Osteocyte (in vitro differentiated cells): Measurements from ENCODE around the gene DAPK1. TPM values are rescaled to one million over a fixed set of nuclear protein-coding genes. Genes with fewer than 3 reads are reported as not detected.
"Not testable (repeated sequence)": the region's sequence is repeated elsewhere in the genome, so short reads cannot be mapped to it uniquely, and the experiment has no call there.

Source experiments
- DNase-seq: peaks from one replicate; pipeline ENCODE4 v3.0.0; 2021; ENCODE audit warnings: mixed read lengths; ENCODE audit not compliant: unreplicated experiment; ENCODE audit errors: extremely low spot score
- H3K27ac Mint-ChIP-seq: one replicate; pipeline ENCODE4 v1.8.0; 2021; ENCODE audit warnings: mild to moderate bottlenecking, mixed read lengths; ENCODE audit not compliant: unreplicated experiment
- H3K27me3 Mint-ChIP-seq: one replicate; pipeline ENCODE4 v1.8.0; 2021; ENCODE audit warnings: mixed read lengths; ENCODE audit not compliant: unreplicated experiment
- H3K36me3 Mint-ChIP-seq: one replicate; pipeline ENCODE4 v1.8.0; 2021; ENCODE audit warnings: mixed read lengths; ENCODE audit not compliant: unreplicated experiment
- H3K4me1 Mint-ChIP-seq: one replicate; pipeline ENCODE4 v1.8.0; 2021; ENCODE audit warnings: mixed read lengths; ENCODE audit not compliant: unreplicated experiment
- H3K4me3 Mint-ChIP-seq: one replicate; pipeline ENCODE4 v1.8.0; 2021; ENCODE audit warnings: mild to moderate bottlenecking, moderate library complexity, mixed read lengths; ENCODE audit not compliant: unreplicated experiment
- H3K9me3 Mint-ChIP-seq: one replicate; pipeline ENCODE4 v1.8.0; 2021; ENCODE audit warnings: mixed read lengths; ENCODE audit not compliant: unreplicated experiment
- total RNA-seq: library from RNA; stranded (reverse); gene quantifications from 2 replicates; pipeline ENCODE4 v1.2.1, GENCODE V29; 2021
- TF ChIP-seq, protein P1 (sequence below): fragments of 200-600 bp; sonication (generic); IDR thresholded peaks from 2 replicates; pipeline ENCODE4 v1.5.0; 2021; ENCODE audit warnings: antibody characterized with exemption, mild to moderate bottlenecking, moderate library complexity

DAPK1 gene
- total RNA-seq, 1 donor from 2014 or later = 304 TPM

DNA sequence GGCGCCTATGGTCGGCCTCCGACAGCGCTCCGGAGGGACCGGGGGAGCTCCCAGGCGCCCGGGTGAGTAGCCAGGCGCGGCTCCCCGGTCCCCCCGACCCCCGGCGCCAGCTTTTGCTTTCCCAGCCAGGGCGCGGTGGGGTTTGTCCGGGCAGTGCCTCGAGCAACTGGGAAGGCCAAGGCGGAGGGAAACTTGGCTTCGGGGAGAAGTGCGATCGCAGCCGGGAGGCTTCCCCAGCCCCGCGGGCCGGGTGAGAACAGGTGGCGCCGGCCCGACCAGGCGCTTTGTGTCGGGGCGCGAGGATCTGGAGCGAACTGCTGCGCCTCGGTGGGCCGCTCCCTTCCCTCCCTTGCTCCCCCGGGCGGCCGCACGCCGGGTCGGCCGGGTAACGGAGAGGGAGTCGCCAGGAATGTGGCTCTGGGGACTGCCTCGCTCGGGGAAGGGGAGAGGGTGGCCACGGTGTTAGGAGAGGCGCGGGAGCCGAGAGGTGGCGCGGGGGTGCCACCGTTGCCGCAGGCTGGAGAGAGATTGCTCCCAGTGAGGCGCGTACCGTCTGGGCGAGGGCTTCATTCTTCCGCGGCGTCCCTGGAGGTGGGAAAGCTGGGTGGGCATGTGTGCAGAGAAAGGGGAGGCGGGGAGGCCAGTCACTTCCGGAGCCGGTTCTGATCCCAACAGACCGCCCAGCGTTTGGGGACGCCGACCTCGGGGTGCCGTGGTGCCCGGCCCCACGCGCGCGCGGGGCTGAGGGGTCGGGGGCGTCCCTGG lies 561 bp downstream of the DAPK1 start:
- TF ChIP-seq, protein P1, sequence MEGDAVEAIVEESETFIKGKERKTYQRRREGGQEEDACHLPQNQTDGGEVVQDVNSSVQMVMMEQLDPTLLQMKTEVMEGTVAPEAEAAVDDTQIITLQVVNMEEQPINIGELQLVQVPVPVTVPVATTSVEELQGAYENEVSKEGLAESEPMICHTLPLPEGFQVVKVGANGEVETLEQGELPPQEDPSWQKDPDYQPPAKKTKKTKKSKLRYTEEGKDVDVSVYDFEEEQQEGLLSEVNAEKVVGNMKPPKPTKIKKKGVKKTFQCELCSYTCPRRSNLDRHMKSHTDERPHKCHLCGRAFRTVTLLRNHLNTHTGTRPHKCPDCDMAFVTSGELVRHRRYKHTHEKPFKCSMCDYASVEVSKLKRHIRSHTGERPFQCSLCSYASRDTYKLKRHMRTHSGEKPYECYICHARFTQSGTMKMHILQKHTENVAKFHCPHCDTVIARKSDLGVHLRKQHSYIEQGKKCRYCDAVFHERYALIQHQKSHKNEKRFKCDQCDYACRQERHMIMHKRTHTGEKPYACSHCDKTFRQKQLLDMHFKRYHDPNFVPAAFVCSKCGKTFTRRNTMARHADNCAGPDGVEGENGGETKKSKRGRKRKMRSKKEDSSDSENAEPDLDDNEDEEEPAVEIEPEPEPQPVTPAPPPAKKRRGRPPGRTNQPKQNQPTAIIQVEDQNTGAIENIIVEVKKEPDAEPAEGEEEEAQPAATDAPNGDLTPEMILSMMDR = peak; percentile 51
- Mint-ChIP-seq H3K27me3 (no peaks in the 10 kb centered on the region), H3K9me3 (no peaks in the 10 kb centered on the region), H3K36me3 (peaks cover 29% of the 10 kb centered on the region), H3K4me1 (peaks cover 57% of the 10 kb centered on the region), H3K27ac (peak overlapping the region; percentile 82), H3K4me3 (peak overlapping the region; percentile 97)
- peak; percentile 88 for DNase-seq

DNA sequence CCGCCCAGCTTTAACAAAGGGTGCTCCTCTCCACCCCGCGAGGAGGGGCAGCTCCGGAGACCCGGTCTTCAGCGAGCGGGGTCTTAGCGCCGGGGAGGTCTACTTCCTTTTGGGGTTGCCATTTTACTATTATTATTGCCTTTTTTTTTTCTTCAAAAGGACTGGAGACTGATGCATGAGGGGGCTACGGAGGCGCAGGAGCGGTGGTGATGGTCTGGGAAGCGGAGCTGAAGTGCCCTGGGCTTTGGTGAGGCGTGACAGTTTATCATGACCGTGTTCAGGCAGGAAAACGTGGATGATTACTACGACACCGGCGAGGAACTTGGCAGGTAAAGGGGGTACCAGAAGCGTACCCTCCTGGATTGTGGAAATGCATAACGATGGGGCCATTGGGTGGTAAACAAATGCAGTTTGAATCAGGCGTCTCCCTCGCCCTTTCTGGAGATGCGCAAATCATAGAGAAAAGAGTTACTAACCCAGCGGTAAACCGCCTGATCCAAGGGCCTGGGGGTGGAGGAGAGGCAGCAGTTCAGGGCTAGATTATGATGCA lies 1.2 kb downstream of the DAPK1 start:
- DNase-seq = no peak
- peaks cover 63% of the 10 kb centered on the region for H3K4me1 Mint-ChIP-seq
- peaks cover 34% of the 10 kb centered on the region for H3K36me3 Mint-ChIP-seq
- H3K4me3 Mint-ChIP-seq = peak overlapping the region; percentile 97
- H3K27me3 Mint-ChIP-seq = no peaks in the 10 kb centered on the region
- H3K27ac Mint-ChIP-seq = peak overlapping the region; percentile 86
- TF ChIP-seq, protein P1 = no peak
- H3K9me3 Mint-ChIP-seq = no peaks in the 10 kb centered on the region

DNA sequence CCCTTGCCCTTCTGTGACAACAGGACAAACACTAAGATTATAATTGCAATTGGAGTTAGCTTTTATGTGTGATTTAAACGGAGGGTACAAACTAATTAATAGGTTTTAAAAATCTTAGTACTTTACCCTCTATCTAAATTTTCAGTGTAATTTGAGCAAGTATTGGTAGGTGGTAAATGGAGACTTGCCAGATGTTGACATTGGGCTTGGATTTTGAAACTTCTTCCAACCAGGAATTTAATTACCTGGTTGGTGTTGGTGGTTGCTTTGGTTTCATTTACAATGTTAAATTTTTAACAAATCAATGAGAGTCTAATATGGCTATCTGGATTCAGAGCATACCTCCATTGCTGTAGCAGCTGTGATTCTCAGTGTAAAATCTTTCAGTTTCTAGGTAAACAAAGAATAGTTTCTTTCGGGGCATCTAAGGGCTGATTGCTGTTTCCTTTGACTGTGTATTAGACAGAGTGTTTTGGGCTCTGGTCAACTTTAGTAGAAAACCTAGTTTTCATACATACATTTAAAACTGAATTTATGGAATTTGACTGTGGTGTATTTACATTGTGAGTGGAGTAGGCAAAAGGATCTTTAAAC lies 1.9 kb downstream of the DAPK1 start:
- Mint-ChIP-seq H3K4me1 (peaks cover 69% of the 10 kb centered on the region), H3K36me3 (peaks cover 38% of the 10 kb centered on the region), H3K9me3 (no peaks in the 10 kb centered on the region), H3K27ac (peak overlapping the region; percentile 86), H3K27me3 (no peaks in the 10 kb centered on the region), H3K4me3 (peak overlapping the region; percentile 97)
- TF ChIP-seq, protein P1 = no peak
- DNase-seq = no peak

DNA sequence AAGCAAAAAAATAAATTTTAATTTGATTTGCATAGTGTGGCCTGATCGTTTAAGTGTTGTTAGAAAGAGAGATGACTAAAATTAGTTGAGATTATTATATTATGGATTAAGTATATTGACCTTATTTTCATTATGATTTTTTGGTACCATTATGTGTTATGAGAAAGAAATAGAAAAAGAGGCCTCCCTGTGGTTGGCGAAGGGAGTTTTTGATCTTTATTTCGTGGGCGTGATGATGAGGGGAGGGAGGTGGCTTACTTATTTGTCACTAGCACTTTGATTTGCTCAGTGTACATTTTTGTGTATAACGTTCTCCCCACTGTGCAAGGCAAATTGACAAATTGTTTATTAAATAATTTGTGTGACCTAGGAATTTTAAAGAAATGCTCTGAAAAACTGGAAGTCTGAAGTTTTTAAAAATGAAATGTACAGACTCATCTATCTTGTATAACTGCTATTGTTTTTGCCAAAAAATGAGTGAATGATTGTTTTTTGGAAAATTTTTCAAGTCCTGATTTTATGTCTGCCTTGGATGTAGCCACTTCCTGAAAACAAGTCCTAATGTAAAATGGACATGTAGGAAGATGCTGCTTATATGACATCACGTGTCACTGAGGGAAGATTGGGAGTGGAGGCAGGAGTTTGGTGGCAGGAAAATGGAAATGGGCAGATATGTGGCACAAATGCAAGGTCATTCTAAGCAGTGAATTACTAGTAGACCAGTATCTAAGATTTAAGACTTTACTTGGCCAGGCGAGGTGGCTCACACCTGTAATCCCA lies 3.0 kb downstream of the DAPK1 start:
- no peak for DNase-seq
- no peaks in the 10 kb centered on the region for H3K9me3 Mint-ChIP-seq
- peaks cover 64% of the 10 kb centered on the region for H3K4me1 Mint-ChIP-seq
- no peaks in the 10 kb centered on the region for H3K27me3 Mint-ChIP-seq
- peak overlapping the region; percentile 86 for H3K27ac Mint-ChIP-seq
- H3K36me3 Mint-ChIP-seq = peaks cover 42% of the 10 kb centered on the region
- peak overlapping the region; percentile 97 for H3K4me3 Mint-ChIP-seq
- TF ChIP-seq, protein P1 = peak; percentile 50

DNA sequence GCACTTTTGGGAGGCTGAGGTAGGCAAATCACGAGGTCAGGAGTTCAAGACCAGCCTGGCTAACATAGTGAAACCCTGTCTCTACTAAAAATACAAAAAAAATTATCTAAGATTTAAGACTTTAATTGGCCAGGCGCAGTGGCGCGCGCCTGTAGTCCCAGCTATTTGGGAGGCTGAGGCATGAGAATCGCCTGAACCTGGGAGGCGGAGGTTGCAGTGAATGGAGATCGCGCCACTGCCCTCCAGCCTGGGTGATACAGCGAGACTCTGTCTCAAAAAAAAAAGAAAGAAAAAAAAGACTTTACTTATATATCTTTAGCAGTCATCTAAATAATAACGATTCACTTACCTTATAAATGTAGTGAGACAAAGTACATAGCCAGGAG lies 3.6 kb downstream of the DAPK1 start:
- Mint-ChIP-seq H3K36me3 (peaks cover 46% of the 10 kb centered on the region), H3K4me1 (peaks cover 58% of the 10 kb centered on the region), H3K4me3 (peak overlapping the region; percentile 97)
- not testable (repeated sequence) for DNase-seq, H3K27ac Mint-ChIP-seq, H3K27me3 Mint-ChIP-seq, H3K9me3 Mint-ChIP-seq
